ENCODE measurements around the gene SH3RF3.

Gene SH3RF3

GRCh38 chr2:109094144-109094543, 34.9 kb upstream of the SH3RF3 start:
- H3K4me3 ChIP-seq (ENCODE audit: low read depth, low read length): no peak overlapping the region
- DNase-seq (ENCODE audit: low read depth): no peak
- TF ChIP-seq, protein P1, sequence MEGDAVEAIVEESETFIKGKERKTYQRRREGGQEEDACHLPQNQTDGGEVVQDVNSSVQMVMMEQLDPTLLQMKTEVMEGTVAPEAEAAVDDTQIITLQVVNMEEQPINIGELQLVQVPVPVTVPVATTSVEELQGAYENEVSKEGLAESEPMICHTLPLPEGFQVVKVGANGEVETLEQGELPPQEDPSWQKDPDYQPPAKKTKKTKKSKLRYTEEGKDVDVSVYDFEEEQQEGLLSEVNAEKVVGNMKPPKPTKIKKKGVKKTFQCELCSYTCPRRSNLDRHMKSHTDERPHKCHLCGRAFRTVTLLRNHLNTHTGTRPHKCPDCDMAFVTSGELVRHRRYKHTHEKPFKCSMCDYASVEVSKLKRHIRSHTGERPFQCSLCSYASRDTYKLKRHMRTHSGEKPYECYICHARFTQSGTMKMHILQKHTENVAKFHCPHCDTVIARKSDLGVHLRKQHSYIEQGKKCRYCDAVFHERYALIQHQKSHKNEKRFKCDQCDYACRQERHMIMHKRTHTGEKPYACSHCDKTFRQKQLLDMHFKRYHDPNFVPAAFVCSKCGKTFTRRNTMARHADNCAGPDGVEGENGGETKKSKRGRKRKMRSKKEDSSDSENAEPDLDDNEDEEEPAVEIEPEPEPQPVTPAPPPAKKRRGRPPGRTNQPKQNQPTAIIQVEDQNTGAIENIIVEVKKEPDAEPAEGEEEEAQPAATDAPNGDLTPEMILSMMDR (IDR thresholded peaks at IDR 0.05; ENCODE audit: low read depth, low read length): no peak
- TF ChIP-seq, protein P2, sequence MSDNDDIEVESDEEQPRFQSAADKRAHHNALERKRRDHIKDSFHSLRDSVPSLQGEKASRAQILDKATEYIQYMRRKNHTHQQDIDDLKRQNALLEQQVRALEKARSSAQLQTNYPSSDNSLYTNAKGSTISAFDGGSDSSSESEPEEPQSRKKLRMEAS (IDR thresholded peaks at IDR 0.05; ENCODE audit: low read depth, low read length): no peak
- TF ChIP-seq POLR2A (IDR thresholded peaks at IDR 0.05; ENCODE audit: extremely low read depth, insufficient read length): no peak
- TF ChIP-seq MYC (IDR thresholded peaks at IDR 0.05; ENCODE audit: low read depth, low read length): no peak

- H3K4me3 ChIP-seq (ENCODE audit: low read depth, low read length): no peak overlapping the region
- no peak for DNase-seq (ENCODE audit: low read depth)
- TF ChIP-seq MYC (IDR thresholded peaks at IDR 0.05; ENCODE audit: low read depth, low read length) (no peak), POLR2A (IDR thresholded peaks at IDR 0.05; ENCODE audit: extremely low read depth, insufficient read length) (no peak)
- TF ChIP-seq, protein P1 (IDR thresholded peaks at IDR 0.05; ENCODE audit: low read depth, low read length): no peak
- TF ChIP-seq, protein P2 (IDR thresholded peaks at IDR 0.05; ENCODE audit: low read depth, low read length): no peak
These were observed 30.6 kb upstream of the SH3RF3 start for GRCh38 chr2:109098251-109098920.

DNA sequence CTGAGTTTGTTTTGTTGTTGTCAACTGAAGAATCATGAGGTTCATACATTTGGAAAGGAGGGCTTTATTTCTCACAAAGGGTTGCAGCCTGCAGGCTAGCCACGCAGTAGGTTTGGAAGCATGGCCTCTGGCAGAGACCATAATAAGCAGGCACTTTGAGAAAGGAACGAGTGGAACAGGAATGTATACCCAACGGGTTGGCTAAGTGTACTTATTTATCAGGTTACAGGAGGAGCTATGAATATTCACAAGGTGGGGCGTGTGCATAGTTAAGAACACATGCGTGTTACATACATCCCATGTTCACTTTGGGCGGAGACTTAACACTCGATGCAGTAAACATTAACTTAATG, 30.1 kb upstream of the SH3RF3 start:
- TF ChIP-seq POLR2A (IDR thresholded peaks at IDR 0.05; ENCODE audit: extremely low read depth, insufficient read length): no peak
- TF ChIP-seq MYC (IDR thresholded peaks at IDR 0.05; ENCODE audit: low read depth, low read length): no peak
- TF ChIP-seq, protein P2 (IDR thresholded peaks at IDR 0.05; ENCODE audit: low read depth, low read length): no peak
- TF ChIP-seq, protein P1 (IDR thresholded peaks at IDR 0.05; ENCODE audit: low read depth, low read length): no peak
- no peak for DNase-seq (ENCODE audit: low read depth)
- no peak overlapping the region for H3K4me3 ChIP-seq (ENCODE audit: low read depth, low read length)

DNA sequence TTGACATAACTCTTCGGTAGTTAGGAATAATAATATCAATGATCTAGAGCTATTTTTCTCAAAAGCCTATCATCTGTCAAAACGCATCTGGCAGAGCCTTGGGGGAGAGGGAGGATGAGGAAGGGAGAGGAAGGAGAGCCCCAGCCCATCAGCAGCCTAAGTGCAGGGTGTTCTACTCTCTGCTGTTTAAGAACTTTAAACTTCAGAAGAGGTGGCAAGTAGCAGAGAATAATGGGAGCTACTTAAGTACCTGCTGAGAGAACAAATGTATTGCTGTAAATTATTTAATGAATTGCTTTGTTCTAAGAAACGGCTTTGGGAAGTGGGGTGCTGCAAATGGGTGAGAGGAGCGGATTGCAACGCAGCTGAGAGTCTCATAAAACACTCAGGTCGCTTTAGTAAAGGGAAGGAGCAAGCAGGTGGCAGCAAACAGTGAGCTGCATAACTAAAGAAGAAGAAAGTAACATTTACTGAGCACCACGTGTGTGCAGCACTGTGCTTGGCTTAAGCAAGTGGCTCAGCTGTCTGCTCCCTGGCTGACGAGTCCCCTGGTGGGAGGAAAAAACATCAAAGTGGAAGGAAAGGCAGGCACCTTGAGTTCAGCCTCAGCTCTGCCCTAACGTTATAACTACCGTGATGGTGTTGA, 26.3 kb upstream of the SH3RF3 start:
- no peak for TF ChIP-seq POLR2A (IDR thresholded peaks at IDR 0.05; ENCODE audit: extremely low read depth, insufficient read length)
- TF ChIP-seq, protein P1 (IDR thresholded peaks at IDR 0.05; ENCODE audit: low read depth, low read length): no peak
- TF ChIP-seq MYC (IDR thresholded peaks at IDR 0.05; ENCODE audit: low read depth, low read length): no peak
- TF ChIP-seq, protein P2 (IDR thresholded peaks at IDR 0.05; ENCODE audit: low read depth, low read length): no peak
- H3K4me3 ChIP-seq (ENCODE audit: low read depth, low read length): no peak overlapping the region
- DNase-seq (ENCODE audit: low read depth): no peak

DNA sequence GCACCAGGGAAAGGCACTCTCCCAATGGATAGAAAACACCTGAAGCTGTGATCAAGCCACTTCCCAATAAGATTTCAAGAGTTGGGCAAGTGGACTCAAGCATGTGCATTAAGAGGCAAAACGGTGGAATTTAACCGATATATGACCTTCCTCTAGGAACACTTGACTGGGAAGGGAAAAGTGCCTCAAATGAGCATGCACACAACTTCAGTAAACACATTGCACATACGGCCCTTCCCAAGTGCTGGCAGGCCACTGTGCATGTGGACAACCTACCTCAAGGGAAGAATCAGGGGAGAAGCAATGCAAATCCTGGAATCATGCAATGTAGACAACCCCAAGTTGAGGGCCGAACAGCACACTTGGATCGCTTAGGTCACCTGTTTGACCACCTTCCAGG, 23.9 kb upstream of the SH3RF3 start:
- no peak for DNase-seq (ENCODE audit: low read depth)
- H3K4me3 ChIP-seq (ENCODE audit: low read depth, low read length): no peak overlapping the region
- TF ChIP-seq, protein P2 (IDR thresholded peaks at IDR 0.05; ENCODE audit: low read depth, low read length): no peak
- TF ChIP-seq MYC (IDR thresholded peaks at IDR 0.05; ENCODE audit: low read depth, low read length) (no peak), POLR2A (IDR thresholded peaks at IDR 0.05; ENCODE audit: extremely low read depth, insufficient read length) (no peak)
- TF ChIP-seq, protein P1 (IDR thresholded peaks at IDR 0.05; ENCODE audit: low read depth, low read length): no peak

All from NB4 (cell line).